Measurements from ENCODE around the gene SNN.

Gene SNN

GRCh38 chr16:11696266-11697012 is 28.2 kb downstream of the SNN start:
- no peak for DNase-seq (ENCODE audit: low read depth in 1 of 2, low spot score in 1 of 2)

GRCh38 chr16:11697319-11697718 is 29.1 kb downstream of the SNN start:
- DNase-seq (ENCODE audit: low read depth in 1 of 2, low spot score in 1 of 2), result no peak

- DNase-seq (ENCODE audit: low read depth in 1 of 2, low spot score in 1 of 2), result no peak
These were observed 30.0 kb downstream of the SNN start for GRCh38 chr16:11698271-11698689.

- DNase-seq (ENCODE audit: low read depth in 1 of 2, low spot score in 1 of 2), result no peak
These were observed 31.1 kb downstream of the SNN start for GRCh38 chr16:11699234-11699894.

- DNase-seq (ENCODE audit: low read depth in 1 of 2, low spot score in 1 of 2), result no peak
These were observed 32.2 kb downstream of the SNN start for GRCh38 chr16:11700264-11701029.

GRCh38 chr16:11705311-11706025 is 37.2 kb downstream of the SNN start:
- DNase-seq (ENCODE audit: low read depth in 1 of 2, low spot score in 1 of 2), result no peak

GRCh38 chr16:11706180-11706742 is 38.0 kb downstream of the SNN start:
- no peak for DNase-seq (ENCODE audit: low read depth in 1 of 2, low spot score in 1 of 2)

- no peak for DNase-seq (ENCODE audit: low read depth in 1 of 2, low spot score in 1 of 2)
These were observed 39.5 kb downstream of the SNN start for GRCh38 chr16:11707679-11708197.

GRCh38 chr16:11708421-11708820 is 40.2 kb downstream of the SNN start:
- DNase-seq (ENCODE audit: low read depth in 1 of 2, low spot score in 1 of 2), result no peak

GRCh38 chr16:11711662-11712061 is 43.4 kb downstream of the SNN start:
- DNase-seq (ENCODE audit: low read depth in 1 of 2, low spot score in 1 of 2), result no peak

- no peak for DNase-seq (ENCODE audit: low read depth in 1 of 2, low spot score in 1 of 2)
These were observed 43.9 kb downstream of the SNN start for GRCh38 chr16:11712122-11712521.

GRCh38 chr16:11715246-11715947 is 47.1 kb downstream of the SNN start:
- no peak for DNase-seq (ENCODE audit: low read depth in 1 of 2, low spot score in 1 of 2)

GRCh38 chr16:11716336-11716735 is 48.1 kb downstream of the SNN start:
- no peak for DNase-seq (ENCODE audit: low read depth in 1 of 2, low spot score in 1 of 2)

- DNase-seq (ENCODE audit: low read depth in 1 of 2, low spot score in 1 of 2), result no peak
These were observed 49.6 kb downstream of the SNN start for GRCh38 chr16:11717811-11718210.

- no peak for DNase-seq (ENCODE audit: low read depth in 1 of 2, low spot score in 1 of 2)
These were observed 50.9 kb downstream of the SNN start for GRCh38 chr16:11719171-11719570.

GRCh38 chr16:11719762-11720161 is 51.5 kb downstream of the SNN start:
- DNase-seq (ENCODE audit: low read depth in 1 of 2, low spot score in 1 of 2), result no peak

GRCh38 chr16:11721781-11722467 is 53.7 kb downstream of the SNN start:
- DNase-seq (ENCODE audit: low read depth in 1 of 2, low spot score in 1 of 2), result no peak

- DNase-seq (ENCODE audit: low read depth in 1 of 2, low spot score in 1 of 2), result no peak
These were observed 54.2 kb downstream of the SNN start for GRCh38 chr16:11722468-11722808.

- DNase-seq (ENCODE audit: low read depth in 1 of 2, low spot score in 1 of 2), result no peak
These were observed 57.2 kb downstream of the SNN start for GRCh38 chr16:11725457-11725856.

- DNase-seq (ENCODE audit: low read depth in 1 of 2, low spot score in 1 of 2), result no peak
These were observed 57.8 kb downstream of the SNN start for GRCh38 chr16:11726008-11726407.
